Activated CD4-positive, alpha-beta T cell treated with anti-CD3 and anti-CD28 coated beads, Interleukin-2, amount 50 U/mL, for 48 hours (primary cell): ENCODE measurements around the gene ASCL5.

ENCODE experiments used
- DNase-seq, 2 experiments: peaks; one replicate each; pipeline ENCODE4 v3.0.0-alpha.2; 2020

ASCL5 gene

DNA sequence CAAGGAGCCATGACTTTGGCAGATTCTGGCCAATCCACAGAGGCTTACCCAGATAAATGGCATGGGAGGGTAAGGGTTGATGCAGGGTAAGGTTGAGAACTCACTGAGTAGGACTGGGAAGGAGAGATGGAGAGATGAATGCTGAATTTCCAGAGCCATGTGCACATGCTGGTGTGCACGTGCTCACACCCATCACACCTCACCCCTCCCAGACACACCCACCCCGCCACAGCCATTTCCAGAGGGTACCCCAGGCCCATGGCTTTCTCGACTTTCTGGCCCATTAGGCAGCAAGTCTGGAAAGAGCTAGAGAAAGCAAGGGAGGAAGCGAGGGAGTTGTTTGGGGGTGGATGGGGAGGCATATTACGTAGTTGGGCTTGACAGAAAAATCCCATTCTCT lies 16.4 kb downstream of the ASCL5 start:
- no peak for DNase-seq

DNA sequence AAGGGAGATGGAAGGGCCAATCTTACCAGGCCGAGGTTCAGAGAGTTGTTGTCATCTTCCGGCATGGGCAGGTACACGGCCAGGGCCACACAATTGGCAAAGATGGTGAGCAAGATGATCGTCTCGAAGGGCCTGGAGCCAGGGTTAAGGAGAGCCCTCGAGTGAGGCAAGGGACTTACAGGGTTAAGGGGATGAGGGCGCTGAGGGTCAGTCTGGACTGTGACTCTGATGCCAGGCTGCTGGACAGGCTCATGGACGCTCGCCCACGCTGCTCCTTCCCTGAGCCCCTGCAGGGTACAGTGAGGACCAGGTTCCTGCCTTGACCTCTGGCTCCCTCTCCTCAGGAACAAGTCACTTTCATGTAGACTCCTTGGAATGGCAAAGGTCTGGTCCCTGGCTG lies 16.8 kb downstream of the ASCL5 start:
- DNase-seq = no peak

DNA sequence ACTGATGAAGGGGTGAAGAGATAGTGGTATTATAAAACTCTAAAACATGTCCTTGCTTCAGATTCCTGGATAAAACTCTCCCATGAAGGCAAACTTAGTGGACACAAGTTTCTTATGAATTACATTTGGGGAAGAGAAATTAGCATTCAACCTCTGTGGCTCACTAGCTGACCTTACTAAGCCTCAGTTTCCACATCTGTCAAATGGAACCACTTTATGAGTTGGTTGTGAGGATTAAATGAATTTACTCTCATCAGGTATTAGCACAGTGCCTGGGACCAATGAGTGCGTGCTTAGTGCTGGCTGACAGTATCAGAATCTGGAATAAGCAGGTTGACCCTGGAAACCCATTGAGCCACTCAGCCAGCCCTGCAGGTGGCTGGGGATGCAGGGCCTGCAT lies 17.3 kb downstream of the ASCL5 start:
- no peak for DNase-seq

DNA sequence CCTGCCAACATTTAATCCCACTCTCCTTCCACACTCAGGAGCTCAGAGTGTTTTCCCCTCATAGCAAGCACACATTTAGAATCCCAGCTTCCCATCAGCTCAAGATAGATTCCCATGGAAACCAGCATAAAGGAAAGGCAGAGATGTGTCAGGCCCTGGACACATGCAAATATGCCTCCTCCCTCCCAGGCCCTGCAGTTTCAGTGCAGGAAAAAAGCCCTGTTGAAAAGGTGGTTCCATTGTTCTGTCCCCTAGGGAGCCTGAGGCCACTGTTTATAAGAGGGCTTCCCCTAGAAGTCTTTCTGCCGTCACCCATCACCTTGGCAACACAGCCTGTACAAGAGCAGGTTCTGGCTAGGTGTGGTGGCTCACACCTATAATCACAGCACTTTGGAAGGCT lies 18.4 kb downstream of the ASCL5 start:
- DNase-seq = no peak

DNA sequence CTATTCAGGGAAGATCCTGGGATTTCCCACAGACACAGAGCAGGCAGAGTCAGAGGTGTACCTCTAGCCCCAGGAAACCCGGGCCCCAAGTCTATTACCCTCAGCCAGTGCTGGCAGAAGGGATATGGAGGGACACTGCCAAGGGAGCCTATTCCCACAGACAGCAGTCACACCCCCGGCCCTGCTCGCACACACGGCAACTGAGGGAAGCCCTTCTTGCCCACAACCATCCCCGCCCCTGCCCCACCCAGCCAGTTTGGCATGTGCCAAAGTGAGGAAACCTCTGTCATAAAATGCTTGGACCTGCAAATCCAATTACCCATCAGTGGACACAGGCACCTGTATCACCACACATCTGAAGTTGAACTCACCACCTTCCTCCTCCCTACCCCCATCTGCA lies 21.3 kb downstream of the ASCL5 start:
- DNase-seq = no peak

DNA sequence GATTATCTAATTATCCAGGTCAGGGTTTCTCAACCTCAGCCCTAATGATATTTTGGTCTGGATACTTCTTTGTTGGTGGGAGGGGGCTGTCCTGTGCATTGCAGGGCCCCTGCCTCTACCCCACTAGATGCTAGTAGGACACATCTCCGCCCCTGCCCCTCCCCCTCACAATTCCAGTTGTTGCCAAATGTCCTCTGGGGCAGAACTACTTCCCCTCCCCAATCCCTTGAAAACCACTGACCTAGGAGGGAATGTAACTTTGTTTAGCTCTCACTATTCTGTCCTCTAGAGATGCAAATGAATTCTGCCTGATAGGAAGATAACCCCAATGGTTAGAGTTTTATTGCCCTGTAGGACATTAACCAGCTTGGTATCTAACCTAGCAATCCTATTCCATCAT lies 22.8 kb downstream of the ASCL5 start:
- no peak for DNase-seq

DNA sequence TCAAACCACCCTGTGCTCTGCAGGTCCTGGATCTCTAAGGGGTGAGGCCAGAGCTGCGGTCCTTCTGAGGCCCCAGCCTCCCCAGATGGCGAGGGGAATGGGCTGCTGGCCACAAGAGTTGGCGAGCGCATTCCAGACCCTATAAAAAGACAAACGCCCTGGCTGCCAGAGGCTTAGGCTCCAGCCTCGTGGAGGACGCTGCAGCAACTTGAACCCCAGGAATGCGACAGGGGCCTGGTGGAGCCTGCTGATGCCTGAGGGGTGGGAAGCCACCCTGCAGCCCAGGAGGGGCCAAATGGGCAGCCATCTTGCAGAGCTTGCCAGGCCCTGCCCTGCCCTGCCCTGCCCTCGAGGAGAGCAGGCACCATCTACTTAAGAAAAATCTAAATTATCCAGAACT lies 23.3 kb downstream of the ASCL5 start:
- DNase-seq = no peak

DNA sequence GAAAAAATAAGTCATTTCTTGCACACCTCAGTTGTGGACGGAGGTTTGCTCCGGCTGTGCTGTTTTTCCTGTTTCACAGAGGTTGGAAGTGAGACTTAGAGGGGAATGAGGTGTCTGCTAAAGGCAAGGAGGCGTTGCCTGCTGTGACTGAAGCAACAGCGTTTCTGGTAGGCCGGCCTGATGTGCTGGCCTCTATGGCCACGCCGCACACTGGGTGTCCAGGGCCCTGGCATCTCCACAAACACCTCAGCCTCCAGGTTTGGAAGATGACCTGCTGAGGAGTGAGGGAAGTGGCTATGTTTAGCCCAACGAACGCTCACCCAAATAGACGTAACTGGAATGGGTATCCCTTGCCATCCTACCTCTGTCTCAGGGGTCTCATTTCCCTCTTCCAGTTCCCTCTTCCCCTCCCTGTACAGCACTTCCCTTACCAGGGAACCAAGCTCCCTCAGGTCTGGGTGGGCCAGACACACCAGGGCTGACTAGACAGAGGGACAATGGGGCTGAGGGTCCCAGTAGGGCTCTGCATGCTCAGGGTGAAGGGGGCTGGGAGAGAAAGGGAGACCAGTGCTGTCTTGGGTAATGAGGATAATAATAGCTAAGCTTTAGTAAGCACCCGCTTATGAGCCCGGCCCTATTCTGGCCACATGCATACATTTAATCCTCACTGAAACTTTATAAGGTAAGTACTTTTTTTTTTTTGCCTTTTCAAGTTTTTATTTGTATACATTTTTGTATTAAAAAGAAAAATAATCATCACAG lies 26.6 kb downstream of the ASCL5 start:
- DNase-seq = no peak

DNA sequence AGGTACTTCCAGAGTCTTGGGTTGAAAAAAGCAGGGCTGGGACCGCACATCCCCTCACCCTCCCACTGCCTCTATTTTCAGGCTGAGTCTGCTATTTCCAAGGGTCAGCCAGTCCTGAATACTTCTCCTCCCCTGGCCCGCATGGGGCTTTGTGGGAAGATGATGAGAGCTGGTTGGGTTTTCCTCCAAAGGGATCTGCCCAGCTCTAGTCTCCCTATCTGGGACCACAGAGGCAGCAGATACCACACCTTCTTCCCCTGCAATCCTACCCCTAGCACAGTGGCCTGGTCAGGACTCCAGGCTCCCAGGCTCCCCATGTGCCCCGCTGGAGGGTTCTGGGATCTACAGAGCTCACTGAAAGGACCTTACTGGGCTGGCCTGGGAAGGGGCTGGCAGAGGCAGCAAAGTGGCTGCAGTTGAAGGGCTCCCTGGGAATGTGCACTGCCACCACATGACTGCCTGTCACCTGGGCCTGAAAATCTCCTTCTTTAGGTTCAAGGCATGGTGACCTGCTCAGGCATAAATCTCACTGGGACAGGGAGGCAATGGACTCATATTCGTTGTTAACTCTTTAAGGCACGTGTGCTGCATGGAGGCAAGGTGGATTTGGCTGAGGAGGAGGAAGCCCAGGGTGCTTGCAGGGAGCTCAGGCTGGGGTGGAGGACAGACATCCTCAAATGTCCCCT lies 27.8 kb downstream of the ASCL5 start:
- DNase-seq = no peak

DNA sequence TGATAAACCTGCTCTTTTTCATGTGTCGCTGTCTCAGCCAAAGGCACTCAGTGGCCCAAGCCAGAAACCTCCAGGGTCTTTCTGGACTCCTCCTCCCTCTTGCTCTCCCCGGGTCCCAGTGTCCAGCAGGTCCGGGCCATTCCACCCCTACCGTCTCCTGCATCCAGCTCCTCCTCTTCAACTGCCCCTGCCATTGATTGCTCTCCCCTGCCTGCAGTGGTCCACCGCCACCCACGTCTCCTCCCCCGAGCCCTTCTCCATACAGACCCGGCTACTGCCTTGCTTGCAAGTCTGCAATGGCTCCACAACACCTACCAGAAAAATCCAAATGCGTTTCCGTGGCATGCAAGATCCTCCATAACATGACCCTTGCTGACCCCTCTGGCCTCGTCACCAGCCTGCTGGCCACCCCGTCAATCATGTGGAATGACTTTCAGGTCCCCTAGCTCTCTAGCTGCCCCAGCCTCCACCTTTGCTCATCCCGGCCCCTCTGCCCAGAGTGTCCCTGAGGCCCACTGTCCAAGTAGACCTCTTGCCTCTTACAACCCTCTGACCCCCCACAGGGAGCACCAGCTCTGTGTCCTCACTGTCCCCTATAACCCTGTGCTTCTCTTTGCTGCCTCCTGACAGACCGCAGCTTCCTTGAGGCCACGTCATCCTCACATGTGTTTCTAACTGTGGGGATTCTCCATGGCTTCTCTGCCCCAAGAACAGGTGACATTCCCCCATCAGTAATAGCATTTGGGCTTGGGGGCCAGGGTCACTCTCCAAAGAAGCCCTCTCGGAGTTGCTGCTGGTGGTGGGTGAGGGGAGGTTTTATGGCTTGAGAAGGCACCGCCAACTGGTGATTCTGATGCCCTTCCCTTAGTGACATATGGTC lies 29.8 kb downstream of the ASCL5 start:
- no peak for DNase-seq

DNA sequence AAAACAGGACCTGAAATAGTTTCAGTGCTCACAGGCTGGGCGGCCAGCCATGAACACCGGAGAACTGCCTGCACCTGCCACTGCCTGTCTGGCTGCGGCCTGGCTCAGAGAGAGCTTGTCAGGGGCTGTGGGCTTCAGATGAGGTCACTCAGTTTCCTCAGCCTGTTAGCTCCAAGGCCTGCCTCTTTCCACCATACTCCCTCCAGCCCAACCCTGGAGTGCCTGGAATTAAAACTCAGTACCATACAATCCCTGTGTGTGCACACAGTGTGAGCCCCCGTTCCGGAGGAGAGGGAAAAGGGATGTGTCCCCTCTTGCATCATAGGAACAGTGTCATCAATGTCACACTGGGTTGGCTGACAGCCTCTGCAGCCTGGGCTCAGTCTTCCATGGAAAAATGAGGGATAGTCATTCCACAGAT lies 30.9 kb downstream of the ASCL5 start:
- no peak for DNase-seq

DNA sequence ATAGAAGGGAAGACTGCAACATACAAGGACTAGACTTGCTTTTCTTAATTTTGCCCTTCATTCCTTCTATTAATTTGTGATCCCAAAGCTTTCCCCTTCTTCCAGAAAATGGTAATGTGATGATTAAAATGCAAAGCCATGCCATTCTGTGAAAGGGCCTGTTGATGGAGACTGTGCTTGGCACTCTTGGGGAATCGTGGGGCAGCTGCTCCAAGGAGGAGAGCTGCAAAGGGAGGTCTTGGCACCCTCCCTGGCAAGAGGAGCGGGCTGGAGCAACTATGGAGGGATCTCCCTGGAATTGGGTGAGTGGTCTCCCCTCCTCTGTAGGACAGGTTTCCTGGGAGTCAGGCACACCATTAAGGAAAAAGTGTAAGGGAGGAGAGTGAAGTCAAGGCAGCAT lies 31.4 kb downstream of the ASCL5 start:
- DNase-seq = no peak

DNA sequence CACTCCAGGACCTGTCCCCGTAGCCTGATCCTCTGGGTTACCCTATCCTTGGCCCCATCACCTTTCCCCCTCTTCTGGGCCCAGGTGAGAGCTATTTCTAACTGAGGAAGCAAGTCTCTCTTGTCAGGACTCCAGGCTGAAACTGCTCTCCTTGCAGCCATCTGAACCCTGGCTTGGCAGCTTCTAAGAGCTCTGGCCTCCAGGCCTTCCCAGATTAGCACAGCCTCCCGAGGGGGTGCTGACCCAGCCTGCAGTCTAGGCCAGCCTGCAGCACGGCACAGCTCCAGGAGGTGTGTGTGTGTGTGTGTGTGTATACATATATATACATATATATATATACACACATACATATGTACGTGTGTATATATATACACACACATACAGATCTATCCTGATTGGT lies 32.2 kb downstream of the ASCL5 start:
- DNase-seq = no peak

DNA sequence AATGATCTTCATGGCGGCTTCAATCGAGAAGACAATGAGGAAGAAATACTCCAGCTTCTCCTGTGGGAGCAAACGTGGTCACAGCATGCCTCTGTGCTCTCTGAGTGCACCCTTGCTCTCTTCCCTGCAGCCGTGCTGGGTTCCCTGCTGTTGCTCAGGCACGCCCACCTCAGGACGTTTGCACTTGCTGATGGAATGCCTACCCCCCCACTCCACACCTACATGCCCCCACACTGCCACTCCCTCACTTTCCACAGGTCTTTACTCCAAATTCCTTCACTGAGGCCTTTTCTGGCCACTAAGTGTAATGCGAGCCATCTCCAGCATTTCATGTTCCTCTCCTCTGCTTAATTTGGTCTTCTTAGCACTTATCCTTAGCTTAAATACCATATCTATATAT lies 33.0 kb downstream of the ASCL5 start:
- DNase-seq = no peak

DNA sequence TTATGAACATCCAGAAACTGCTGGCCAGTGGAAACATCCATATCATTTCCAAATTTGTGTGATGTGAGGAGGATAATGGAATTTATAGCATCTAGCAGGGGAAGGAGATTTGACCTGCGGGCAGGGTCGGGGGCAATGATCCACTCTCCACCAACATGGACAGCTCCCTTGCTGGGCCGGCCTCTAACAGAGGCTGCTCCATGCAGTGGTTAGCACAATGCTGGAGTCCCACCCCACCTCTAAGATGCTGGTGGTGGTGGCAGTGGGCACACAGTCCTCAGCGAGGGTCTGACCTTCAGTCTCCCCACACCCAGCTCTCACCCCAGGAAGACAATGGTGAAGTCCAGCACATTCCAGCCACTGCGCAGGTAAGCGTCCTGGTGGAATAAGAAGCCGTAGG lies 33.4 kb downstream of the ASCL5 start:
- DNase-seq = no peak

DNA sequence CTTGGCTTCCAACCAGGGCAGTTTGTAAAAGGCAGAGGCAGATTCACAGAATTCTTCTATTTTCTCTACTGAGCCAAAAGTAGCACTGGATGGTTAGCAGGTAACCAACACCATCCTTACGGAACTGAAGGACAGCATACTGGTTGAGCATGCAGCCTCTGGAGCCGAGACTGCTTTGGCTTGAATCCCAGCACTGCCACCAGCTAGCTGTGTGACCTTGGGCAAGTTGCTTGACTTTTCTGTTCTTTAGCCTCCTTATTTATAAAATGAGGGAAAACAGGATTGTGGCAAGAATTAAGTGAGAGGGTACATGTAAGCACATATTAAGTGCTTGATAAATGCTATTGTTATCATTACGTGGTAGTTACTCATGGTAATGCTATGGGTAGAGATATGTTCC lies 34.2 kb downstream of the ASCL5 start:
- no peak for DNase-seq

DNA sequence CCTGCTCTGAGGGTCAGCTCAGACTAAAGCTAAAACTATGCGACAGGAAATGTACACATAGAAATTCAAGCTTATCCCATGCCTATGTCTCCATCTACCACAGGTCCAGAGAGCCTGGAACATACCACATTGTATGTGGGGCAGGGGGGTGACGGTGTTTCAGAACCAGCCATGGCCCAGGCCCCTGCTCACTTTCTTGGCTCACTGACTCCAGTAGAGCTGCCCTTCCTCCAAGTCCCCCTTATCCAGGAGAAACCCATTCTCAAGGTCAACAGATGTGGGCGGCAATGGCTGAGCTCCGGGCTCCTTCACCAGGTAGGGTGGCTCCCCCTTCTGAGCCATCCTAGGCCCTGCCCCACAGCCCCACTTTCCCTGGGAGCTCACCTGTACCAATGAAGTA lies 35.7 kb downstream of the ASCL5 start:
- DNase-seq = no peak

DNA sequence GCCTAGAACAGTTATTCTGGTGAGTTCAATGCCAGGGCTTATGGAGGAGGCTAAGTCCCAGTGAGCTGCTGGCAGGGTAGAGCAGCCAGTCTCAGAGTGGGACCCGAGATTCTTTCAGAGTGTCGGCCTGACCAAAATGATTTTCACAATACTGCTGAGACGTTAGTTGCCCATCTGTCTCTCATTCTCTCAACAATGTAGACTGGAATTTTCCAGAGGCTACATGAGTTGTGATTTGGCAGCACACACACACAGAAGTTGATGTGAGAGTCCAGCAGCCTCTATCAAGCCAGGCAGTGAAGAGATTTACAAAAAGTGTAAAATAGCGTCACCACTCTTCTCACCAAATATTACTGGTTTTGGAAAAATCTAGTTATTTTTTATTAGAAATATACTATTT lies 36.4 kb downstream of the ASCL5 start:
- DNase-seq = no peak

DNA sequence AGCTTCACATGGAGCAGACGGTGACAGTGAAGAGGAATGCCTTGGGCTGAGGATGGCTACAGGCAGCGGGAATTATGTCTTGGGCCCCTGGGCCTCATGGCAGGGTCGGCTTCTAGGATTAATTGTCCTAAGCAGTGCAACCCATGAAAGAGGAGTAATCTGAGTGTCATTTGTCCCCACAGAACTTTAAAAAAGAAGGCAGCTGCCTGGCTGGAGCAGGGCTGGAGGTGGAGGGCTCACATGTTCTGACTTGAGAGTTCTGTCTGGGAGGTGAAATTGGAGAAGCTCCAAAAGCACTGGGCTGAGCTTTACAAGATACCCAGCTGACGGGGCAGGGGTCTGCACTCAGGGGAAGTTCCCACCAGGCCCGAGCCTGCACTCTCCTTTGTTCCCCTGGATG lies 37.4 kb downstream of the ASCL5 start:
- DNase-seq = no peak

DNA sequence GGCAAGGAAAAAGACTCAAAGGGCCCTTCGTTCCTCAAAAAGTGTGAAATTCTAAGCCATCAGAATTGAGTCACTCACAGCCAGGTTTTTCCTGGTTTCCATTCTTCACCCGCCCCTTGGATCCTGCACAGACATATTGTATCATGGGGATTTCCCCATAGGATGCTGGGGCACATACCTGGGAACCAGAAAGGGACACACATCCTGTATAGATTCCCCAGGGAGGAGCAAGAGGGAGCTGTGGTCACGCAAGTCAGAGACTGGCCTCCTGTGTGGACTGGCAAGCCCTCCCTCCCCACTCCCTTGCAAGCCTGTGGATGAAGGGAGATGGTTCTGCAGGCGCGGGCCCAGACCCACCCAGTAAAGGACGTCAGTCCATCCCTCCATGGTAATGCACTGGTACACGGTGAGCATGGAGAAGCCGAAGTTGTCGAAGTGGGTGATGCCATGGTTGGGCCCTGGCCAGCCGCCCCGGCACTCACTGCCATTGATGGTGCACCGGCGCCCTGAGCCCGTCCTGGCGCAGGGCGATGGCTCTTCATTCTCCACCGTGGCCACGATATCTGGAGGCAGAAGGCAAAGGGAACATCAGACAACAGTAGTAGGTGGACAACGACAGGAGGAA lies 38.0 kb downstream of the ASCL5 start:
- no peak for DNase-seq

DNA sequence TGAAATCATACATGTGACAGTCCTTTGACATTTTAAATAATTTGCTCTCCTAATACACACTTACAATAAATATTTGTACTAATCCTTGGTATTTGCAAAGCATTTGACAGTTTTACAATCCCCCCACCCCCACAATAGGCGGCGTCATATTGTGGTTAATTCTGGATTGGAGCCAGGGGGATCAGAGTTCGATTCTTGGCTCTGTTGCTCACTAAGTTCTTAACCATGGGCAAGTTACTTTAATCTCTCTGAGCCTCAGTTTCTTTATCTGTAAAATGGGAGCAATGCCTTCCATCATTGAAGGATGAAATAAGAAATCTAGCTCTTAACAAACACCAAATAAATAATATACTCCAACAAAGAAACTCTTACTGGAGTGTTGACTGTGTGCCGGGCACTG lies 38.6 kb downstream of the ASCL5 start:
- no peak for DNase-seq

DNA sequence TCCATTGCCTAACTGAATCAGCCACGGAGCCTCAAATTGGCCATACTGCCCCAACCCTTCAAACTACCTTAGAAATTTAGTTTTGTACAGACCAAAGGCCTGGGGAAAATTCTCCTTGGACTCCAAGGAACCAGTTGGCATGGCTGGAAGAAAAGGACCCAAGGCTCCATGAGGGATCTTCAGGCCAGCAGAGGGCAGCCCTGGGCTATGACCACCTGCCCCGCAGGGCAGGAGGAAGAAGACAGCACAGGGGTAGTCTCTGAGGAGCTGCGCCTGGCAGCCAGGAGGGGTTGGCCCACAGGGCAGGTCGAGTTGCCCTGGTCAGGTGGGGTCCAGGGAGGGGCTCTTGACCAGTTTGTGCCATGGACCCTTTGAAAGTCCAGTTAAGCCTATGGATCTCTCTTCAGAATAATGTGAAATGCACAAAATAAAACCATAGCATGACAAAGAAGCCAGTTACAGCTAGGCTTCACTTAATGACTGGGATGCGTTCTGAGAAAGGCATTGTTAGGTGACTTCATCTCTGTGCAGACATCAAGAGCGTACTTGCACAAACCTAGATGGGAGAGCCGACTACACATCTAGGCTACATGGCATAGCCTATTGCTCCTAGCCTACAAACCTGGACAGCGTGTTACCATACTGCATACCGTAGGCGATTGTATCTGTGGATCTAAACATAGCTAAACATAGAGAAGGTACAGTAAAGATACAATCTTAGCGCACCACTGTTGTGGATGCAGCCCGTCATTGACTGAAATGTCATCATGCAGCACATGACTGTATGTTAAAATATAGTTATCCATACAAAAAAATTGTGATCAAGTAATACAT lies 40.9 kb downstream of the ASCL5 start:
- peak; percentile 58 to 64 for DNase-seq
